ENCODE data around the gene EXOC4. TPM values are rescaled to one million over a fixed set of nuclear protein-coding genes. Genes with fewer than 3 reads are reported as not detected.
A peak's percentile ranks its signal among the peaks of the same experiment; 100 is the strongest.

Gene EXOC4
- total and polyA plus RNA-seq, 7 donors = 7.6 to 63.0 (median 29.1) TPM

DNA sequence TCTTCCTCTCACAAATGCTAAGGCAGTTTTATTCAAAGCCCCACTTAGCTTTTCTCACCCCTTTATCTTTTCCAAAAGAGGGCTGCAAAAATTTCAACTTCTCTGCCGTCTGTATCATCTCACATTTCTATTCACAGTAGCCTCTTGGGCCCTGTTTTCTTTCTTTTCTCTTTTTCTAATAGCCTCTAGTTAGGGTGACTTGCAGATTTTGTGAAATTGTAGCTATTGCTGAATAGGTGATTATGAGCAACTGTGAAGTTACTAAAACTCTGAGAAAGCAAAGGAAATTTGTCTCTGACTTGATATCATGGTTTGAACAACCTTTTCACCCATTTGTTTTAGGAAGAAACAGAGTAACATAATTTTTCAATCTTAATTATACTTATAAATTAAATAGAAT, 29.2 kb downstream of the EXOC4 start:
- H3K9me3 ChIP-seq = no peaks in the 10 kb centered on the region
- peaks cover 0 to 7% of the 10 kb centered on the region in 2 donors for H3K36me3 ChIP-seq (ENCODE audit: insufficient read depth in 1 of 2, low read depth in 1 of 2)
- ATAC-seq (no peak), DNase-seq (no peak)
- no peak overlapping the region for H3K4me3 ChIP-seq
- intact Hi-C loops (cut with DNase I) = no loop called here
- no peaks in the 10 kb centered on the region for H3K27me3 ChIP-seq (ENCODE audit: insufficient read depth in 3 of 3, low read length in 2 of 3)
- no peak overlapping the region for H3K27ac ChIP-seq
- no peak for TF ChIP-seq CTCF (IDR thresholded peaks at IDR 0.05)
- 72 to 80% (median 80%) methylated on average over 1 of the region's 1 CpG for WGBS, 3 donors
- no peaks in the 10 kb centered on the region for H3K4me1 ChIP-seq

- Histone ChIP-seq H3K27ac (no peak overlapping the region), H3K27me3 (ENCODE audit: insufficient read depth in 3 of 3, low read length in 2 of 3) (no peaks in the 10 kb centered on the region), H3K4me1 (peaks cover 6% of the 10 kb centered on the region), H3K4me3 (no peak overlapping the region), H3K36me3 (ENCODE audit: insufficient read depth in 1 of 2, low read depth in 1 of 2) (peaks cover 0 to 3% of the 10 kb centered on the region in 2 donors), H3K9me3 (no peaks in the 10 kb centered on the region)
- no peak for DNase-seq
- intact Hi-C loops (cut with DNase I) = no loop called here
- ATAC-seq = no peak
- TF ChIP-seq CTCF (IDR thresholded peaks at IDR 0.05) = no peak
- 62 to 77% (median 70%) methylated on average over 2 of the region's 2 CpGs for WGBS, 3 donors
Observed at GRCh38 chr7:133284092-133284491, 31.2 kb downstream of the EXOC4 start.

- Histone ChIP-seq H3K27ac (no peak overlapping the region), H3K9me3 (no peaks in the 10 kb centered on the region), H3K36me3 (ENCODE audit: insufficient read depth in 1 of 2, low read depth in 1 of 2) (peaks cover 0 to 11% of the 10 kb centered on the region in 2 donors), H3K4me3 (no peak overlapping the region), H3K27me3 (ENCODE audit: insufficient read depth in 3 of 3, low read length in 2 of 3) (no peaks in the 10 kb centered on the region), H3K4me1 (peaks cover 40% of the 10 kb centered on the region)
- 46 to 89% (median 69%) methylated on average over 1 of the region's 1 CpG for WGBS, 3 donors
- no peak for TF ChIP-seq CTCF (IDR thresholded peaks at IDR 0.05)
- intact Hi-C loops (cut with DNase I) = no loop called here
- ATAC-seq = no peak
- no peak for DNase-seq
Observed at GRCh38 chr7:133288970-133289369, 36.1 kb downstream of the EXOC4 start.

DNA sequence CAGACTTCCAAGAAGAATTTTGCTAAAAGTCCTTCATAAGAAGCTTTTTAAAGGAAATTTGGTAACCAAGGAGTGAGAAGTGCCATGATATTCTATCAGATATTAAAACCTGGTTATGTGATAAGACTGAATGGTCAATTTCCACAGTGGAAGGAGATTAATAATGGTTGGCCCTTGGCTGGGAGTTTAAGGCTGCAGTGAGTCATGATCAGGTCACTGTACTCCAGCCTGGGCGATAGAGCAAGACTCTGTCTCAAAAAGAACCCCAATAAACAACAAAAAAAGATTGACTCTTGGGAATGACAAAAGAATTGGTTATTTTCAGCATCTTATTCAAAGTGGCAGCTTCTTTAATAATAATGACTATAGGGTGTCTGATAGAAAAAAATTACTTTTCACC, 37.2 kb downstream of the EXOC4 start:
- 59 to 71% (median 65%) methylated on average over 1 of the region's 1 CpG for WGBS, 3 donors
- no peaks in the 10 kb centered on the region for H3K27me3 ChIP-seq (ENCODE audit: insufficient read depth in 3 of 3, low read length in 2 of 3)
- intact Hi-C loops (cut with DNase I) = no loop called here
- peaks cover 0 to 11% of the 10 kb centered on the region in 2 donors for H3K36me3 ChIP-seq (ENCODE audit: insufficient read depth in 1 of 2, low read depth in 1 of 2)
- peaks cover 49% of the 10 kb centered on the region for H3K4me1 ChIP-seq
- H3K4me3 ChIP-seq = no peak overlapping the region
- TF ChIP-seq CTCF (IDR thresholded peaks at IDR 0.05) = no peak
- ATAC-seq = peak; percentile 36 to 74 (median 68)
- no peak for DNase-seq
- H3K27ac ChIP-seq = peak overlapping the region; percentile 65
- H3K9me3 ChIP-seq = no peaks in the 10 kb centered on the region

DNA sequence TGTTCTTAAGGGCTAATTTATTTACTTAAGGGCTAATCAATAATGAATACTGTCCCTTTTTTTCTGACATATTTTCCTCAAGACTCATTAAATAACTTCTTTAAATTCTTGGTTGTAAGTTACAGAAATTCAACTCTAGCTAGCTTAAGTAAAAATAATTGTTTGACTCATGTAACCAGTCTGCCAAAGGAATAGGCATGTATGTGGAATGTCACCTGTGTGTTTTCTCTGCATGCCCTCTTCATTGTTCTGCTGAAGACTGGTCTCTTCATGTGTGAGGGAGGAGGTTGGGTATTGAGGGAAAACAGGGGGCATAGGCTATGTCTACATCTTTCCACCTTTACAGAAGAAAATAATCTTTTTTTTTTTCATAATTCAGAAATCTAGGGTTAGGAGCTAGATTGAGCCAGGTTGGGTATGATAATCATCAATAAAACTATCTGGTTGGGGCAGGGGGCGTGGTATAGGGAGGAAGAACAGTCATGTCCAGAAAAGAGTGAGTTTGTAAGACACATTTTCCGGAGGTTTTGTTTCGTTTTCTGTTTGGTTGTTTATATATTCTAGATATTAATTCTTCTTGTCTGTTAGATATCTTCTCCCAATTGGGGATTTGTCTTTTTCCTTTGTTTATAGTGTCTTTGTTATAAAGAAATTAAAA, 37.9 kb downstream of the EXOC4 start:
- H3K27ac ChIP-seq = peak overlapping the region; percentile 65
- no peaks in the 10 kb centered on the region for H3K9me3 ChIP-seq
- no peaks in the 10 kb centered on the region for H3K27me3 ChIP-seq (ENCODE audit: insufficient read depth in 3 of 3, low read length in 2 of 3)
- ATAC-seq = peak; percentile 58 to 74 (median 68)
- intact Hi-C loops (cut with DNase I) = no loop called here
- no peak for DNase-seq
- H3K4me3 ChIP-seq = no peak overlapping the region
- TF ChIP-seq CTCF (IDR thresholded peaks at IDR 0.05) = no peak
- peaks cover 55% of the 10 kb centered on the region for H3K4me1 ChIP-seq
- 90 to 95% (median 93%) methylated on average over 3 of the region's 3 CpGs for WGBS, 3 donors
- H3K36me3 ChIP-seq (ENCODE audit: insufficient read depth in 1 of 2, low read depth in 1 of 2) = peaks cover 0 to 11% of the 10 kb centered on the region in 2 donors
